Measurements from ENCODE around the gene IDH1. TPM values are rescaled to one million over a fixed set of nuclear protein-coding genes. Genes with fewer than 3 reads are reported as not detected.

Gene IDH1
- total and polyA plus RNA-seq, 2 of the 13 experiments (the other 11 are each of a cell fraction or from before 2014, with no cell fraction given), result 312 to 1,077 TPM

DNA sequence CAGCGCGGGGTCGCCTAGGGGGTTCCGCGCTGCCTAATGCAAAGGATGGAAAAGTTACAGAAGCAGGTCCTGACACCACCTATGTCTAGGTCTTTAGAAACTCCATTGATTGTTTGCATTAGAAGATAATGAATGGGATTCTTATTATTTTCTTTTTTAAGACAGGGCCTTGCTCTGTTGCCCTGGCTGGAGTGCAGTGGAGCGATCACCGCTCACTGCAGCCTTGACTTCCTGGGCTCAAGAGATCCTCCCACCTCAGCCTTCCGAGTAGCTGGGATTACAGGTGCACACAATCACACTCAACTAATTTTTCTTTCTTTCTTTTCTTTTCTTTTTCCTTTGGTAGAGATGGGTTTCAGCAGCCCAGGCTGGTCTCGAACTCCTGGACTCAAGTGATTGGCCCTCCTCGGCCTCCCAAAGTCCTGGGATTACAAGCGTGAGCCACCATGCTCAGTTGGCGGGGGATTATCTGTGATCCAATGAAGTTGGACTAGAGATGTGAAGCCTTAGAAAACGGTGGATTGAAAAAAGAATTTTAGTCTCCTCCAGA is 761 bp upstream of the IDH1 start (continued):
- TF ChIP-seq, protein P1, sequence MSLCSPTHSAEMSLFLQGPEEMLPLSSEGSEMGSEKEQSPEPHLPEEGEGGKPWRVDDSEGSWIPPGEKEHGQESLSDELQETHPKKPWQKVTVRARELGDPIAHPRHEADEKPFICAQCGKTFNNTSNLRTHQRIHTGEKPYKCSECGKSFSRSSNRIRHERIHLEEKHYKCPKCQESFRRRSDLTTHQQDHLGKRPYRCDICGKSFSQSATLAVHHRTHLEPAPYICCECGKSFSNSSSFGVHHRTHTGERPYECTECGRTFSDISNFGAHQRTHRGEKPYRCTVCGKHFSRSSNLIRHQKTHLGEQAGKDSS (CRISPR knock-in tag; IDR thresholded peaks at IDR 0.05; ENCODE audit: borderline replicate concordance, low read depth), result no peak
- TF ChIP-seq ZNF317 (CRISPR knock-in tag; IDR thresholded peaks at IDR 0.05) (peak; percentile 5; the same call in 1 of the 2 replicates), ZNF34 (CRISPR knock-in tag; IDR thresholded peaks at IDR 0.05; ENCODE audit: borderline replicate concordance) (0 out of 2 replicates have a peak, but pooled peaks have one; percentile 3), ZNF605 (CRISPR knock-in tag; IDR thresholded peaks at IDR 0.05) (peak; percentile 20; the same call in 1 of the 2 replicates), ZSCAN25 (CRISPR knock-in tag; IDR thresholded peaks at IDR 0.05) (peak; percentile 33; the same call in 1 of the 2 replicates), ZSCAN9 (CRISPR knock-in tag; IDR thresholded peaks at IDR 0.05; ENCODE audit: borderline replicate concordance) (no peak), ZFP90 (CRISPR knock-in tag; IDR thresholded peaks at IDR 0.05; ENCODE audit: borderline replicate concordance) (no peak), ZFX (CRISPR knock-in tag; IDR thresholded peaks at IDR 0.05; ENCODE audit: low read depth) (no peak), ZNF781 (CRISPR knock-in tag; IDR thresholded peaks at IDR 0.05; ENCODE audit: borderline replicate concordance, not compliant biosample characterization) (peak; percentile 75), CREB1 (IDR thresholded peaks at IDR 0.05) (no peak), CREB1 (CRISPR knock-in tag; IDR thresholded peaks at IDR 0.05) (peak; percentile 59), ZNF121 (CRISPR knock-in tag; IDR thresholded peaks at IDR 0.05) (peak; percentile 87), ZZZ3 (CRISPR knock-in tag; IDR thresholded peaks at IDR 0.05; ENCODE audit: borderline replicate concordance) (0 out of 2 replicates have a peak, but pooled peaks have one; percentile 64), ZNF558 (CRISPR knock-in tag; IDR thresholded peaks at IDR 0.05; ENCODE audit: borderline replicate concordance) (0 out of 2 replicates have a peak, but pooled peaks have one; percentile 3)
- TF ChIP-seq, protein P2, sequence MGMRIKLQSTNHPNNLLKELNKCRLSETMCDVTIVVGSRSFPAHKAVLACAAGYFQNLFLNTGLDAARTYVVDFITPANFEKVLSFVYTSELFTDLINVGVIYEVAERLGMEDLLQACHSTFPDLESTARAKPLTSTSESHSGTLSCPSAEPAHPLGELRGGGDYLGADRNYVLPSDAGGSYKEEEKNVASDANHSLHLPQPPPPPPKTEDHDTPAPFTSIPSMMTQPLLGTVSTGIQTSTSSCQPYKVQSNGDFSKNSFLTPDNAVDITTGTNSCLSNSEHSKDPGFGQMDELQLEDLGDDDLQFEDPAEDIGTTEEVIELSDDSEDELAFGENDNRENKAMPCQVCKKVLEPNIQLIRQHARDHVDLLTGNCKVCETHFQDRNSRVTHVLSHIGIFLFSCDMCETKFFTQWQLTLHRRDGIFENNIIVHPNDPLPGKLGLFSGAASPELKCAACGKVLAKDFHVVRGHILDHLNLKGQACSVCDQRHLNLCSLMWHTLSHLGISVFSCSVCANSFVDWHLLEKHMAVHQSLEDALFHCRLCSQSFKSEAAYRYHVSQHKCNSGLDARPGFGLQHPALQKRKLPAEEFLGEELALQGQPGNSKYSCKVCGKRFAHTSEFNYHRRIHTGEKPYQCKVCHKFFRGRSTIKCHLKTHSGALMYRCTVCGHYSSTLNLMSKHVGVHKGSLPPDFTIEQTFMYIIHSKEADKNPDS (CRISPR knock-in tag; IDR thresholded peaks at IDR 0.05), result no peak
- TF ChIP-seq, protein P3, sequence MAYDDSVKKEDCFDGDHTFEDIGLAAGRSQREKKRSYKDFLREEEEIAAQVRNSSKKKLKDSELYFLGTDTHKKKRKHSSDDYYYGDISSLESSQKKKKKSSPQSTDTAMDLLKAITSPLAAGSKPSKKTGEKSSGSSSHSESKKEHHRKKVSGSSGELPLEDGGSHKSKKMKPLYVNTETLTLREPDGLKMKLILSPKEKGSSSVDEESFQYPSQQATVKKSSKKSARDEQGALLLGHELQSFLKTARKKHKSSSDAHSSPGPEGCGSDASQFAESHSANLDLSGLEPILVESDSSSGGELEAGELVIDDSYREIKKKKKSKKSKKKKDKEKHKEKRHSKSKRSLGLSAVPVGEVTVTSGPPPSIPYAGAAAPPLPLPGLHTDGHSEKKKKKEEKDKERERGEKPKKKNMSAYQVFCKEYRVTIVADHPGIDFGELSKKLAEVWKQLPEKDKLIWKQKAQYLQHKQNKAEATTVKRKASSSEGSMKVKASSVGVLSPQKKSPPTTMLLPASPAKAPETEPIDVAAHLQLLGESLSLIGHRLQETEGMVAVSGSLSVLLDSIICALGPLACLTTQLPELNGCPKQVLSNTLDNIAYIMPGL (CRISPR knock-in tag; IDR thresholded peaks at IDR 0.05; ENCODE audit: borderline replicate concordance in 1 of 2, low read depth in 1 of 2), result peak in 1 of 2 experiments; percentile 30; a peak in 2 of 4 replicates
- TF ChIP-seq, protein P4, sequence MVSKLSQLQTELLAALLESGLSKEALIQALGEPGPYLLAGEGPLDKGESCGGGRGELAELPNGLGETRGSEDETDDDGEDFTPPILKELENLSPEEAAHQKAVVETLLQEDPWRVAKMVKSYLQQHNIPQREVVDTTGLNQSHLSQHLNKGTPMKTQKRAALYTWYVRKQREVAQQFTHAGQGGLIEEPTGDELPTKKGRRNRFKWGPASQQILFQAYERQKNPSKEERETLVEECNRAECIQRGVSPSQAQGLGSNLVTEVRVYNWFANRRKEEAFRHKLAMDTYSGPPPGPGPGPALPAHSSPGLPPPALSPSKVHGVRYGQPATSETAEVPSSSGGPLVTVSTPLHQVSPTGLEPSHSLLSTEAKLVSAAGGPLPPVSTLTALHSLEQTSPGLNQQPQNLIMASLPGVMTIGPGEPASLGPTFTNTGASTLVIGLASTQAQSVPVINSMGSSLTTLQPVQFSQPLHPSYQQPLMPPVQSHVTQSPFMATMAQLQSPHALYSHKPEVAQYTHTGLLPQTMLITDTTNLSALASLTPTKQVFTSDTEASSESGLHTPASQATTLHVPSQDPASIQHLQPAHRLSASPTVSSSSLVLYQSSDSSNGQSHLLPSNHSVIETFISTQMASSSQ (IDR thresholded peaks at IDR 0.05; ENCODE audit: low read depth), result no peak
- TF ChIP-seq, protein P4 (CRISPR knock-in tag; IDR thresholded peaks at IDR 0.05; ENCODE audit: borderline replicate concordance), result no peak
- TF ChIP-seq, protein P5, sequence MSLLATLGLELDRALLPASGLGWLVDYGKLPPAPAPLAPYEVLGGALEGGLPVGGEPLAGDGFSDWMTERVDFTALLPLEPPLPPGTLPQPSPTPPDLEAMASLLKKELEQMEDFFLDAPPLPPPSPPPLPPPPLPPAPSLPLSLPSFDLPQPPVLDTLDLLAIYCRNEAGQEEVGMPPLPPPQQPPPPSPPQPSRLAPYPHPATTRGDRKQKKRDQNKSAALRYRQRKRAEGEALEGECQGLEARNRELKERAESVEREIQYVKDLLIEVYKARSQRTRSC (CRISPR knock-in tag; IDR thresholded peaks at IDR 0.05; ENCODE audit: low read depth), result no peak; the same call in 1 of the 2 replicates
